HepG2 (cell line): ENCODE results near the gene TACC2. TPM values are rescaled to one million over a fixed set of nuclear protein-coding genes. Genes with fewer than 3 reads are reported as not detected.
A peak's percentile ranks its signal among the peaks of the same experiment; 100 is the strongest.

ENCODE experiments used
- ETS1 ChIP-seq: sonication (generic); formaldehyde crosslinking; IDR thresholded peaks from 2 replicates; pipeline ENCODE4 v1.4.0; 2020; ENCODE audit warnings: missing genetic modification reagents
- FOXA1 ChIP-seq, 2 experiments: fragments of 450-650 bp in 1 of 2; sonication (generic) in 1 of 2; formaldehyde crosslinking in 1 of 2; IDR thresholded peaks; 2 replicates each; pipeline versions ENCODE4 v1.4.0 to v1.6.1; 2016 to 2020; ENCODE audit warnings: missing genetic modification reagents in 1 of 2
- JDP2 ChIP-seq: sonication (generic); formaldehyde crosslinking; IDR thresholded peaks from 2 replicates; pipeline ENCODE4 v1.8.1; 2022; ENCODE audit warnings: missing genetic modification reagents, borderline replicate concordance
- KMT2B ChIP-seq: IDR thresholded peaks from 2 replicates; pipeline ENCODE4 v1.6.1; 2016; ENCODE audit warnings: missing genetic modification reagents, missing compliant biosample characterization
- NR2F2 ChIP-seq: IDR thresholded peaks from 2 replicates; pipeline ENCODE4 v1.6.1; 2012; ENCODE audit warnings: low read depth, inconsistent platforms, borderline replicate concordance
- SKI ChIP-seq: fragments of 450-650 bp; IDR thresholded peaks from one replicate; pipeline ENCODE4 v1.6.1; 2018; ENCODE audit warnings: mild to moderate bottlenecking; ENCODE audit not compliant: partially characterized antibody
- SMC3 ChIP-seq: IDR thresholded peaks from 2 replicates; pipeline ENCODE4 v1.6.1; 2011; ENCODE audit warnings: low read length, improper control_type of control experiment
- TFAP4 ChIP-seq: sonication (generic); IDR thresholded peaks from 2 replicates; pipeline ENCODE4 v1.6.1; 2016; ENCODE audit warnings: low read depth, borderline replicate concordance
- TFE3 ChIP-seq: IDR thresholded peaks from 2 replicates; pipeline ENCODE4 v1.6.1; 2016
- XRCC5 ChIP-seq: fragments of 200-400 bp; formaldehyde crosslinking; optimal IDR thresholded peaks from 2 replicates; pipeline ENCODE3; 2017; ENCODE audit warnings: mild to moderate bottlenecking, low read length
- ZBTB40 ChIP-seq, 2 experiments: fragments of 450-650 bp in 1 of 2; sonication (generic) in 1 of 2; formaldehyde crosslinking in 1 of 2; IDR thresholded peaks; 2 replicates each; pipeline versions ENCODE4 v1.6.1 to v1.8.0; 2016 to 2022; ENCODE audit warnings: antibody characterized with exemption in 1 of 2, mild to moderate bottlenecking in 1 of 2, missing genetic modification reagents in 1 of 2
- ZBTB42 ChIP-seq: sonication (generic); formaldehyde crosslinking; IDR thresholded peaks from 2 replicates; pipeline ENCODE4 v1.5.0; 2020; ENCODE audit warnings: mild to moderate bottlenecking, missing genetic modification reagents
- ZNF10 ChIP-seq: sonication (generic); formaldehyde crosslinking; IDR thresholded peaks from 2 replicates; pipeline ENCODE4 v1.4.0; 2020; ENCODE audit warnings: mild to moderate bottlenecking, low read depth, missing genetic modification reagents, borderline replicate concordance
- ZNF205 ChIP-seq: IDR thresholded peaks from 2 replicates; pipeline ENCODE4 v1.6.1; 2018; ENCODE audit warnings: missing biosample characterization, missing genetic modification reagents
- ZNF282 ChIP-seq: fragments of 450-650 bp; IDR thresholded peaks from 2 replicates; pipeline ENCODE4 v1.6.1; 2018; ENCODE audit not compliant: partially characterized antibody
- ZNF331 ChIP-seq: sonication (generic); formaldehyde crosslinking; IDR thresholded peaks from 2 replicates; pipeline ENCODE4 v1.4.0; 2020; ENCODE audit warnings: missing genetic modification reagents
- ZNF839 ChIP-seq: sonication (generic); formaldehyde crosslinking; IDR thresholded peaks from 2 replicates; pipeline ENCODE4 v1.4.0; 2020; ENCODE audit warnings: missing genetic modification reagents, mild to moderate bottlenecking, borderline replicate concordance
- ZSCAN12 ChIP-seq: sonication (generic); formaldehyde crosslinking; IDR thresholded peaks from 2 replicates; pipeline ENCODE4 v1.9.0; 2021; ENCODE audit warnings: mild to moderate bottlenecking, missing genetic modification reagents
- polyA plus RNA-seq, 8 experiments: library from polyadenylated mRNA; depleted of rRNA in 3 of 8; stranded (reverse) in 7 of 8; unstranded in 1 of 8; fragments of >200 nt; fragmentation: Illumina TruSeq in 4 of 8; extraction: Trizol in 4 of 8; gene quantifications; 2 replicates each; pipeline versions ENCODE4 v1.2.1 to v1.2.3, GENCODE V29; 2011 to 2016; ENCODE audit warnings: low read depth in 4 of 8, missing spikeins in 1 of 8, mixed read lengths in 1 of 8; ENCODE audit not compliant: insufficient read depth in 1 of 8
- total RNA-seq, 5 experiments: library from RNA; depleted of rRNA; stranded (reverse); fragments of >200 nt; fragmentation: Illumina TruSeq; extraction: Trizol; gene quantifications; 2 replicates each; pipeline ENCODE4 v1.2.3, GENCODE V29; 2016; ENCODE audit warnings: low read depth in 1 of 5

TACC2 gene
- total and polyA plus RNA-seq, 2 of the 13 experiments (the other 11 are each of a cell fraction or from before 2014, with no cell fraction given) = 11.8 to 16.0 TPM

- TF ChIP-seq ZNF10 (CRISPR knock-in tag) = no peak
- 0 out of 2 replicates have a peak, but pooled peaks have one; percentile 45 for TF ChIP-seq ZNF839 (CRISPR knock-in tag)
- no peak for TF ChIP-seq ZSCAN12
- no peak for TF ChIP-seq JDP2 (CRISPR knock-in tag)
- TF ChIP-seq NR2F2 = no peak
- TF ChIP-seq SMC3 = no peak
- no peak; the same call in 1 of the 2 replicates for TF ChIP-seq TFAP4
- peak; percentile 33; the same call in 1 of the 2 replicates for TF ChIP-seq ZNF205 (CRISPR knock-in tag)
- TF ChIP-seq KMT2B (CRISPR knock-in tag) = no peak
- 0 out of 2 replicates have a peak, but pooled peaks have one; percentile 36 for TF ChIP-seq ZNF331 (CRISPR knock-in tag)
- no peak for TF ChIP-seq ZBTB40 (IDR thresholded peaks at IDR 0.05)
- TF ChIP-seq ZBTB40 (CRISPR knock-in tag; IDR thresholded peaks at IDR 0.05) = no peak
- TF ChIP-seq ZNF282 = no peak
- TF ChIP-seq FOXA1 (IDR thresholded peaks at IDR 0.05) = no peak
- 0 out of 2 replicates have a peak, but pooled peaks have one; percentile 59 for TF ChIP-seq FOXA1 (CRISPR knock-in tag; IDR thresholded peaks at IDR 0.05)
- peak; percentile 34; the same call in 1 of the 2 replicates for TF ChIP-seq TFE3 (CRISPR knock-in tag)
- TF ChIP-seq ZBTB42 = no peak
- TF ChIP-seq ETS1 = no peak
- no peak for TF ChIP-seq SKI
- peak; percentile 15 for TF ChIP-seq XRCC5
Measured at GRCh38 chr10:122013311-122013780, 24.4 kb downstream of the TACC2 start (continued).
